SHP77 (cell line): Measurements from ENCODE around the gene DZIP1L.
"Not testable (repeated sequence)": the region's sequence is repeated elsewhere in the genome, so short reads cannot be mapped to it uniquely, and the experiment has no call there.

Experiments
- DNase-seq, 2 experiments: peaks; one replicate each; lab custom pipeline; 2025; lab: John Stamatoyannopoulos, UW

The DZIP1L gene

DNA sequence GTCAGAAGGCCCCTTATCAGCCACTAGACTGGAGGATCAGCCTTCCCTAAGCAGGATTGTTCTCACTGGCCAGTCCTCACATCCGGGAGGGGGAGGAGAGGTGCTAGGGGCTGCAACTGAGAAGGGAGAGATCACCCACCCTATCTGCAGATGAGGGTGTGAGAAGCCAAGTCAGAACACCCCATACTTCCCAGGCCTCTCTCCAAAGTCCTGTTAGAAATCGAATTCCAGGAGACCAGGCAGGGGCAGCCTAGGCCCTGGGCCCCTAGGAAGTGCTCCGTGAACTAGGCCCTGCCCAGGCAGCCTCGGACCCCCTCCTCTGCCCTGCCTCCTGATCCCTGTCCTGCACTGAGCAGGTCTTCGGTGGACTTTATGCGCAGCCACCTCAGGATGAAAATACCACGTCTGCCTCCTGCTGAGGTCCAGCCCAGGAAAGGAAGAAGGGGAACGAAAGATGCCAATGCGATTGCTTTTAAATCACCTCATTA lies 933 bp downstream of the DZIP1L start:
- no peak for DNase-seq

DNA sequence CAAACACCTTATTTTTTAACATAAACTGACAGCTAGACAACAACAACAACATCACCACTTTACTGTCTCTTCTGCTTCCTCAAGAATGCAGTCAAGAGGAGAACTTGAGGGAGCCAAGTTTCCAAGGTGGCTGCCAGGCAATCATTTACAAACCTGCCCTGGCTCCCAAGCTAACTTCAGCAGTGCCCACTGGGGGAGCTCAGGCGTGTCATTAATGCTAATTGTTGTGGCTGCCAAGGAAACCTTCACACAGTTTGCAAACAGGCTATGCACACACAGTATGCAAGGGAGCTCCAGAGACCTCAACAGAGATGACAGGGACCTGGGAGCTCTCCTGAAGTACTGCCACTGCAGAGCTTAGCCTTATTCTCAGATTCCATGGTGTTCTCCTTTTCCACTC lies 2.1 kb downstream of the DZIP1L start:
- no peak for DNase-seq

DNA sequence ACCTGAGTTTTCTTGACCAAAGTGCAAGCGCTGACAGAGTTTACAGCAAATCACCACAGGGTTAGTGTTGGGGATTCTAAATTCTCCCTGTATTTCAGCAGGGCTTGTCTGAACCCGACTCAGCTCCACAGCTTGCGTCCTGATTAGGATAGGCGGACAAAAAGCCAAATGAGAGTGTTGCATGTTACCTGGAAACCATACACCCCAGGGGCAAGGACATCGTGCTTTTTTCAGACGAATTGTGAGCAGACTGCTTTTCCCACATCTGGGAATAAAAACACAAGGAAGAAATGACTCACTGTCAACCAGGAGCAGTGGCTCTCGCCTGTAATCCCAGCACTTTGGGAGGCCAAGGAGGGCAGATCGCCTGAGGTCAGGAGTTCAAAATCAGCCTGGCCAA lies 3.0 kb downstream of the DZIP1L start:
- DNase-seq, result no peak

DNA sequence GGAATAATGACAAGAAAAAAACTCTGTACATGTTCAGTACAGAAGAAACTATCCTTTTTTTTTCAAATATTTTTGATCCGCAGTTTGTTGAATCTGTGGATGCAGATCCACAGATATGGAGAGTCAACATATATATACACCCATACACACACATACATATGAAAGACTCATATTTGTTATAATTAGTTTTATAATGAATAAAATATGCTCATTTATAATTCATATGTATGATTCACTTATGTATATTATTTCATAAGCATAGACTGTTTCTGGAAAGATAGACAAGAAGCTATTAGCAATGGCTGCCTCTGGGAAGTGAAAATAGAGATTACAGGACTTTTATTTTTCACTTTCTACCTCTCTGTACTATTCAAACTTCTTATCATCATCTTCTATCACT lies 9.8 kb downstream of the DZIP1L start:
- DNase-seq, result no peak

GRCh38 chr3:138103466-138103865 lies 11.9 kb downstream of the DZIP1L start:
- no peak for DNase-seq

DNA sequence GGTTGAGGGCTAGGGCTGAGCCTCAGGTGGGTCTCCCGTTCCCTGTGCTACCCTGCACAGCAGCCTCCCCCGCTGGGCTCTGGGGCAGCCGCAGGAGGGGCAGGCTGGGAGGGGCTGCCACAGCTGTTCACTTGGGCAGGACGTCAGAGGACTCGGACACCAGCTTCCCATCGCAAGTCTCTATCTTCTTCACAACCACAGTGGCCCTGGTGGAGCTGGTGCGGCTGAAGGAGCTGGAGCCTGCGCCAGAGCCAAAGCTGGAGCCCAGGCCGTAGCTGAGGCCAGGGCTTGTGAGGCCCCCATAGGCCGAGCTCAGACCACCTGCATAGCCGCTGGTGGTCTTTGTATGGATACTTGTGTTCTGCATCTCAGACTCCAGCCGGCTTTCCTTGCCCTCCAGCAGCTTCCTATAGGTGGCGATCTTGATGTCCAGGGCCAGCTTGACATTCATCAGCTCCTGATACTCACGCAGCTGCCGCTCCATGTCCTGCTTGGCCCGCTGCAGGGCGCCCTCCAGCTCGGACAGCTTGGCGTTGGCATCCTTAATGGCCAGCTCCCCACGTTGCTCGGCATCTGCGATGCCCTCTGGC lies 14.0 kb downstream of the DZIP1L start:
- DNase-seq, result not testable (repeated sequence)

GRCh38 chr3:138099417-138099816 lies 16.0 kb downstream of the DZIP1L start:
- DNase-seq, result no peak

- DNase-seq, result no peak
Measured at GRCh38 chr3:138097192-138098172, 17.9 kb downstream of the DZIP1L start.

- no peak for DNase-seq
Measured at GRCh38 chr3:138093721-138094120, 21.7 kb downstream of the DZIP1L start.

DNA sequence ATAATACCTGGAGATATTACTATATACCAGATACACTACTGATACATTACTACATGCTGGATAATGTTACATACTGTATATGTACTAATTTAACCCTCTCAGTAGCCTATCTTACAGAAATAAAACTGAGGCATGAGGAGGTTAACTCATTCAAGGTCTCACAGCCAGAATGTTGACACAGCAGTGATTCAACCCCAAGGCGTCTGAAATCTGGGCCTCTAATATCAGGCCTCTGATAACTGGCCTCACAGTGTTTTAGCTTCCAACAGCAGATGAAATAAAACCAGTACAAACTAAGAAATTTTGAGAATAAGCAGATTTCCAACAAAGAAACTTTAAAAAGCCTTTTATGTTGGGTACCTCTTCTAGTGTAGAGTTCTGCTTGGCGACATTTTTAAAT lies 23.4 kb downstream of the DZIP1L start:
- DNase-seq, result no peak

DNA sequence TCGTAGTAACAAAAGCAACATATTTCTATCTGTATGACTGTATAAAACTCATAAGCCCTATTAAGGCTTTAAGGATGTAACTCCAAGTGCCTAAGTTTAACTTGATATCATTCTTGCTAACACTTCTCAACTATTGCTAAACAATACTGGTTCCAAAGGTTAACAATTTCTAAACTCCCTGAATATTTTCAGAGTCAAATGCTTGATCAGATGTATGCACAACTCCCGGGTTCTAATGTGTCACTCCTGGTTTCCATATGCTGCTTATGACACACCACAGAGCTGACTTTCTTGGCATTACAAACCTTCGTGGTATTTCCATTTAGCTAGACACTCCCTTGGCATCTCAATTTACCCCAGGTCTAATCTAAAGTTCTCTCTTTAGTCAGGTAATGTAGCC lies 26.3 kb downstream of the DZIP1L start:
- no peak for DNase-seq

DNA sequence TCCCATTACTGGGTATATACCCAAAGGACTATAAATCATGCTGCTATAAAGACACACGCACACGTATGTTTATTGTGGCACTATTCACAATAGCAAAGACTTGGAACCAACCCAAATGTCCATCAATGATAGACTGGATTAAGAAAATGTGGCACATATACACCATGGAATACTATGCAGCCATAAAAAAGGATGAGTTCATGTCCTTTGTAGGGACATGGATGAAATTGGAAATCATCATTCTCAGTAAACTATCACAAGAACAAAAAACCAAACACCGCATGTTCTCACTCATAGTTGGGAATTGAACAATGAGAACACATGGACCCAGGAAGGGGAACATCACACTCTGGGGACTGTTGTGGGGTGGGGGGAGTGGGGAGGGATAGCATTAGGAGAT lies 29.7 kb downstream of the DZIP1L start:
- not testable (repeated sequence) for DNase-seq

- DNase-seq, result no peak
Measured at GRCh38 chr3:138084196-138084595, 31.2 kb downstream of the DZIP1L start.

- DNase-seq, result no peak
Measured at GRCh38 chr3:138082992-138083386, 32.4 kb downstream of the DZIP1L start.

DNA sequence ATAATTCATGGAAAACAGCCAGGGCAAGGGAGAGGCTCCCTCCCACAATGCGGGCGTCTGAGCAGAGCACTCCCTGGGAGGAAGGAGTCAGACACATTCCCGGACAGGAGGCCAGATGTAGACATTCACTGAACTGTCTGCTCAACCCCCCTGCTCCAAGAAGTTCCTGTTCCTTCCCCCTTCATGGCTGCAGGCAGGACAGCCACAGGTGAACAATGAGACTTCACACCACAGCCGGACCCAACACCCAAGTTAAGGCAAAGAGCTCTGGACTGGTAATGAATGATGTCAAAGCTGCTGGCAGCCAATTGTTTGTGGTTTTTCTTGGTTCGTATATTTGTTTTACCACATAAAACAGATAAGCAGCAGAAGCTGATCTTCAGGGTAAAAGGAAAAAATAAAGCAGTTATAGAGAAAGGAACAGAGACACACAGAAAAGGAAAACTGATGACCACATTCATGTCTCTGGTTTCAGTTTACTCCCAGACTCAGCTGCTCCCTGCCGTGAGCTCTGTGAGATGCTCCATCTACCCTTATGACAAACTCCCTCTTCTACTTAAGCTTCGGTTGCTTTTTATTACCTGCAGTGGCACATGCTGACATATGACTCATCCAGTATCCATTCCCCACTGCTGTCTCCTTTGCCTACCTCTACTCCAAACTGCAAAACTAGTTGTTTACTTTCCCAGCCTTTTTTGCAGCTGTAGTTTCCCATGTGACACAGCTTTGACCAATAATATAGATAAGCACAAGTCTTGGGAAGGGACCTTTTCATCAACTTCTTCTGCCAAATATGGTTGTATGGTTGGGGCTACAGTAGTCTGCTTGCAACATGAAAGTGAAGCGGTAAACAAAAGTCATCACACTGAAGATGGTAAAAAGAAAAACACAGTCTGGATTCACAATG lies 33.1 kb downstream of the DZIP1L start:
- DNase-seq, result peak; percentile 51 to 67

GRCh38 chr3:138081371-138082084 lies 33.9 kb downstream of the DZIP1L start:
- DNase-seq, result no peak

DNA sequence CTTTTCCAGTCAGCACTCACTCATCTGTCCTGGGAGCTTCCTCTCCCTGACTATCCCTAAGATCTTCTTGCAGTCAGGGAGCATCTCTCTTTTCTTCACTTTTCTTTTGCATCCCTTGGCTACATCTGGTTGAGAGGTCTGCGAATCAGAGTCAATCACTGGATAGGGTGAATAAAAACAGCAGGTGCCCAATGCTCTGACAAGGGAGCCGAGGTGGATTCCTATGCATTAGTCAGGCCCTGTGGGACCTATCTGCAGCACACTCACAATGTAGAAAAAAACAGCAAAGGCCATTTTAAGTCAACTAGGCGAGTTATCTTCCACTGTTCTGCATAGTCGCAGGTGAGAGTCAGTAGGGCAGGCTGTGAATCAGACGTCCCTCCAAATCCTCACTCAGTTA lies 35.5 kb downstream of the DZIP1L start:
- no peak for DNase-seq

GRCh38 chr3:138078901-138079344 lies 36.5 kb downstream of the DZIP1L start:
- no peak for DNase-seq

- no peak for DNase-seq
Measured at GRCh38 chr3:138078096-138078495, 37.3 kb downstream of the DZIP1L start.

DNA sequence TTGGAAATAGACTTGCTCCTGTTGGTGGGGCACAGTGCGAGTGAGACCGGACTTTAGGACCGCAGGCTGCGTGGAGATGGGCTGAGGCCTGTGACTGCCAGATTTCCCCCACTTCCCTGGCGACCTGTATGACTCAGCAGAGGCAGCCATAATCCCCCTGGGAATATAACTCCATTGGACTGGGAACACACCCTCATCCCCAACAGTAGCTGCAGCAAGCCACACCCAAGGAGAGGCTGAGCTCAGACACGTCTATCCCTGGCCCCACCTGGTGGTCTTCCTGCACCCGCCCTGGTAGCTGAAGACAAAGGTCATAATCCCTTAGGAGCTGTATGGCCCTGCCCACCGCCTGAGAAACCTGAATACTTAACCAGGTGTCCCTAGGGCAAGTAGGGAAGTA lies 42.6 kb downstream of the DZIP1L start:
- no peak for DNase-seq

DNA sequence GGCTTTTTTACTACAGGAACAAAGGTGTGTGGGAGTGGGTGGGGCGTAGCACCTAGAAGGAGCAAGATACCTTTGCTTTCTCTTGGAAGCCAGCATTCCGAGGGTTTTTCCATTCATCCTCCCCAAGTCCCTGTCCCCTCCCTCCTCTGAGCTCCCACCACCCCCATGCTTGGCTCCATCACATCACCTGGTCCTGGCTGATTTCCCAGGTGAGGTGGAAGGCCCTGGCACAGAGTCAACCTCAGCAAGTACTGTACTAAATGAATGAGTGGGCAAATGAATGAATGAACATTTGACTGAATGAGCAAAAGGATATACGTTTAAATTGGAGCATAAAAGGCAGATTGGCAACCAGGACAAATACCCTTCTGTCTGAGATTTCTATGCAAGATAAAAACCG lies 45.4 kb downstream of the DZIP1L start:
- DNase-seq, result no peak
